NCI-H2029 (cell line): Measurements from ENCODE around the gene CAPN13.

ENCODE experiments used
- DNase-seq: peaks from one replicate; lab custom pipeline; 2025; lab: John Stamatoyannopoulos, UW

Gene CAPN13

GRCh38 chr2:30683236-30683956 is 123.8 kb downstream of the CAPN13 start:
- no peak for DNase-seq

GRCh38 chr2:30681022-30681421 is 126.2 kb downstream of the CAPN13 start:
- DNase-seq: no peak

GRCh38 chr2:30680121-30680520 is 127.1 kb downstream of the CAPN13 start:
- DNase-seq: no peak

- DNase-seq: no peak
These were observed 127.7 kb downstream of the CAPN13 start for GRCh38 chr2:30679426-30680088.

GRCh38 chr2:30678410-30679137 is 128.7 kb downstream of the CAPN13 start:
- DNase-seq: no peak

GRCh38 chr2:30677861-30678385 is 129.3 kb downstream of the CAPN13 start:
- no peak for DNase-seq

- no peak for DNase-seq
These were observed 130.0 kb downstream of the CAPN13 start for GRCh38 chr2:30677231-30677630.

GRCh38 chr2:30675758-30676157 is 131.5 kb downstream of the CAPN13 start:
- DNase-seq: no peak

GRCh38 chr2:30673127-30673526 is 134.1 kb downstream of the CAPN13 start:
- DNase-seq: no peak
